Left cardiac atrium (tissue), 4 donors: ENCODE results near the gene PLA2G4F. TPM values are rescaled to one million over a fixed set of nuclear protein-coding genes. Genes with fewer than 3 reads are reported as not detected.

Source experiments
- ATAC-seq, 2 donors: fragments of 200-7000 bp; cut with Tn5 transposase; one replicate each; pipeline ENCODE4 v1.9.1; 2020; ENCODE audit warnings: mild to moderate bottlenecking in 2 of 2, moderate library complexity in 2 of 2
- DNase-seq: peaks from one replicate; pipeline ENCODE4 v3.0.0-alpha.2; 2020
- intact Hi-C, 2 donors: fragments of 100-400 bp; cut with DNase I; formaldehyde crosslinking; loops; one replicate each; pipeline versions ENCODE4 v1.14.1 to v1.15.1; 2022 to 2023
- total RNA-seq, 2 donors: library from RNA; stranded (reverse); fragmentation: NEBNext Ultra II Directional; extraction: Animal tissue kit (Norgen Biotek cat#: 25700); gene quantifications; one replicate each; pipeline ENCODE4 v1.2.1, GENCODE V29; 2021
- donor health status: DM: no; HTN: yes; CAD: no.
- donor health status: DM: no; HTN: yes; CAD: no; lungs with severe emphysema.
- donor health status: DM: yes; HTN: yes; CAD: no.
- donor health status: Dilated cardiomyopathy.

PLA2G4F gene
- total RNA-seq, 2 donors from 2014 or later, result 1.5 TPM; not detected in 1

GRCh38 chr15:42171122-42171521, 14.7 kb upstream of the PLA2G4F start:
- no peak for DNase-seq
- intact Hi-C loops, result no loop called here
- peak in 1 of 2 donors; percentile 39 for ATAC-seq

GRCh38 chr15:42166225-42166940, 9.9 kb upstream of the PLA2G4F start:
- DNase-seq (no peak), ATAC-seq (no peak)
- intact Hi-C loops, result no loop called here

- intact Hi-C loops, result no loop called here
- DNase-seq (no peak), ATAC-seq (no peak)
Measured at GRCh38 chr15:42165106-42165505, 8.7 kb upstream of the PLA2G4F start.

- DNase-seq, result no peak
- ATAC-seq, result no peak
- intact Hi-C loops, result no loop called here
Measured at GRCh38 chr15:42163947-42164550, 7.6 kb upstream of the PLA2G4F start.

GRCh38 chr15:42163291-42163690, 6.9 kb upstream of the PLA2G4F start:
- ATAC-seq (no peak), DNase-seq (no peak)
- intact Hi-C loops, result no loop called here

GRCh38 chr15:42160136-42160535, 3.7 kb upstream of the PLA2G4F start:
- DNase-seq (no peak), ATAC-seq (no peak)
- intact Hi-C loops, result no loop called here

GRCh38 chr15:42159381-42160015, 3.1 kb upstream of the PLA2G4F start:
- ATAC-seq (peak; percentile 66 to 77), DNase-seq (peak; percentile 76)
- intact Hi-C loops, result no loop called here

GRCh38 chr15:42158941-42159340, 2.5 kb upstream of the PLA2G4F start:
- no peak for DNase-seq
- intact Hi-C loops, result no loop called here

GRCh38 chr15:42157981-42158765, 1.7 kb upstream of the PLA2G4F start:
- ATAC-seq (peak in 1 of 2 donors; percentile 24), DNase-seq (no peak)
- intact Hi-C loops, result no loop called here

More at GRCh38 chr15:42158941-42159340, 2.5 kb upstream of the PLA2G4F start:
- no peak for ATAC-seq

- DNase-seq (no peak), ATAC-seq (no peak)
- intact Hi-C loops, result no loop called here
Measured at GRCh38 chr15:42157381-42157780, 945 bp upstream of the PLA2G4F start.

GRCh38 chr15:42155546-42156242, 742 bp downstream of the PLA2G4F start:
- DNase-seq (no peak), ATAC-seq (peak in 1 of 2 donors; percentile 12)
- intact Hi-C loops, result no loop called here

- no peak for ATAC-seq
- intact Hi-C loops, result no loop called here
- no peak for DNase-seq
Measured at GRCh38 chr15:42154956-42155355, 1.5 kb downstream of the PLA2G4F start.

GRCh38 chr15:42154212-42154941, 2.1 kb downstream of the PLA2G4F start:
- DNase-seq (no peak), ATAC-seq (no peak)
- intact Hi-C loops, result no loop called here

- intact Hi-C loops, result no loop called here
- DNase-seq, result no peak
- ATAC-seq, result no peak
Measured at GRCh38 chr15:42153874-42154211, 2.6 kb downstream of the PLA2G4F start.

GRCh38 chr15:42152921-42153698, 3.3 kb downstream of the PLA2G4F start:
- intact Hi-C loops, result no loop called here
- ATAC-seq (no peak), DNase-seq (no peak)

GRCh38 chr15:42152196-42152920, 4.1 kb downstream of the PLA2G4F start:
- peak; percentile 45 to 61 for ATAC-seq
- DNase-seq, result no peak

GRCh38 chr15:42151736-42152135, 4.7 kb downstream of the PLA2G4F start:
- intact Hi-C loops, result no loop called here
- DNase-seq, result no peak
- peak in 1 of 2 donors; percentile 5 for ATAC-seq

More at GRCh38 chr15:42152196-42152920, 4.1 kb downstream of the PLA2G4F start:
- intact Hi-C loops, result no loop called here
